RWPE1 (cell line): ENCODE data around the gene MACO1.

ENCODE experiments used
- CTCF ChIA-PET: fragments of 350-600 bp; sonication (Branson Sonifier 250); formaldehyde crosslinking; extraction: SDS; loops from one replicate; lab custom pipeline; 2021; lab: Yijun Ruan, JAX
- POLR2A ChIA-PET: fragments of 400-600 bp; formaldehyde crosslinking; extraction: SDS; loops from one replicate; lab custom pipeline; 2020; ENCODE audit warnings: antibody characterized with exemption; ENCODE audit not compliant: low non-redundant PET; lab: Yijun Ruan, JAX
- DNase-seq: peaks from one replicate; pipeline ENCODE4 v3.0.0; 2012; ENCODE audit warnings: low spot score
- H3K27ac ChIP-seq: fragments of 450-650 bp; 2 replicates; pipeline ENCODE4 v1.5.1; 2017
- CTCF ChIP-seq: fragments of 450-650 bp; conservative IDR thresholded peaks from 2 replicates; pipeline ENCODE4 v1.5.1; 2017; ENCODE audit warnings: low read depth, mild to moderate bottlenecking

MACO1 gene

DNA sequence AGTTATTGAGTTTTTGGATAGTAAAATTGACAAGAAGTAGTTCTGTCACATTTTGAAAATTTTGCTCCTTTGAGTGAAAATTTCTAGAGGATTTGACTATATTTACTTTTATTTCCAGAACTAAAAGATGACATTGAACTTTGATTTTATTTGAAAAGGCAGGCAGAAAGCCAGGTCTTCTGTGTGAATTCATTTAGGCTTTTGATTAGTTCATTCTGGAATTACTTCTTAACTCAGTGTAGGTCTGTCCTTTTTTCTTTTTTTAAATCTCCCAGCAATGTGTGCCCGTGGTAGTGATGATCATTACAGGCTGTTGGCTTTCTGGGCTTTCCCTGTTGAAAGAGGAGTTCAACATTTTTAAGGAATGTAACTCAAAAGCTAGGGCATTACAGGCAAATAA, 53.8 kb downstream of the MACO1 start:
- POLR2A ChIA-PET: no interaction called here
- no peak overlapping the region for H3K27ac ChIP-seq
- CTCF ChIA-PET: no interaction called here
- no peak for DNase-seq
- TF ChIP-seq CTCF: no peak

GRCh38 chr1:25485536-25486411, 55.1 kb downstream of the MACO1 start:
- ChIA-PET POLR2A (no interaction called here), CTCF (no interaction called here)
- H3K27ac ChIP-seq: no peak overlapping the region
- no peak for TF ChIP-seq CTCF
- no peak for DNase-seq

DNA sequence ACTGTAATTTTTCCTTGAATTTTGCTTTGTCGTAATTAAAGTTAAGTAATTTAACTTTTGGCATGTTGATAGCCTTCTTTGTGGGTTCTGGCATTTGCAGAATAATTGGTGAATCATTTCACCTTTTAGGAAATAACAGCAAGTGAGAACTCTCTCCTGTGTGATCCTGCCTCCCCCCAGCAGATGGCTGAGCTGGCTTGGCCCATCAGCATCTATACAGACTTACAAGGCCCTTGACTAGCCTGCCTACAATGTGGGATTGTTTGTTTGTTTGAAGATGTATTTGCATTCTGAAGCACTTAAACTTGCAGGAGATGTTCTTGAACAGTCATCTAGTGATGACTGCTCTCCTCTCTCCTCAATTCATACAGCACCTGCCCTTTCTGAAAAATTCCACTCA, 55.9 kb downstream of the MACO1 start:
- ChIA-PET CTCF (interaction anchor here (0.6 to 0.8 kb wide), 2 partner anchors 8 to 19 kb away, joined by 3 read pairs; no protein-coding TSS in a partner anchor), POLR2A (no interaction called here)
- DNase-seq: no peak
- no peak for TF ChIP-seq CTCF
- H3K27ac ChIP-seq: no peak overlapping the region

DNA sequence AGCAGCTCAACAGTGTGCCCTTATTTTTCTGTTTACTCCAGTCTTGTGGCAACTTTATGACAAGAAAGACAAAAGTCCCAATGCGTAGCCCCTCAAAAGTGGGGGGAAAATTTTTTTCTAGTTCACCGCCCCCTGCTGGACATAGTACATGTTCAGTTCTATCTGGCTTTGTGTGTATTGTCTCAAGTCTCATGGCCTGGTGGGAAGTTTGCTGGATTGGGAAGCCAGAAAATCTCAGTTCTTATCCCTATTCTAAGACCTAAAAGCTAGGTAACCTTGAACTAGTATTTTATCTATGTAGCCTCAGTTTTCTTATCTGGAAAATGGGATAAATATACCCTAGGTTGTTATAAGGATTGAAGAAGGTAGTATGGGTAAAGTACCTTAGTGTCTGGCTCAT, 56.9 kb downstream of the MACO1 start:
- TF ChIP-seq CTCF: 0 out of 2 replicates have a peak, but pooled peaks have one; percentile 18
- POLR2A ChIA-PET: no interaction called here
- DNase-seq: no peak
- CTCF ChIA-PET: interaction anchor here (0.6 to 2.1 kb wide), 9 partner anchors 9 to 534 kb away, joined by 3 to 14 read pairs (median 4); no protein-coding TSS in a partner anchor
- no peak overlapping the region for H3K27ac ChIP-seq

- ChIA-PET CTCF (no interaction called here), POLR2A (interaction anchor here (0.9 kb wide), 1 partner anchor 10 kb away, joined by 3 read pairs; no protein-coding TSS in a partner anchor)
- no peak for DNase-seq
- no peak overlapping the region for H3K27ac ChIP-seq
- no peak for TF ChIP-seq CTCF
These were observed 61.6 kb downstream of the MACO1 start for GRCh38 chr1:25492323-25492722.

- no peak overlapping the region for H3K27ac ChIP-seq
- DNase-seq: no peak
- ChIA-PET CTCF (no interaction called here), POLR2A (no interaction called here)
- TF ChIP-seq CTCF: no peak
These were observed 64.3 kb downstream of the MACO1 start for GRCh38 chr1:25494952-25495351.
